Measurements from ENCODE around the gene CNN3.

GRCh38 chr1:94958081-94958480 is 31.2 kb upstream of the CNN3 start:
- TF ChIP-seq POLR2A (IDR thresholded peaks at IDR 0.05; ENCODE audit: low read depth, low read length) (no peak), CTCF (conservative IDR thresholded peaks at IDR 0.05; ENCODE audit: low read depth, low read length) (no peak), CEBPB (IDR thresholded peaks at IDR 0.05; ENCODE audit: low read depth, low read length) (no peak), USF2 (IDR thresholded peaks at IDR 0.05; ENCODE audit: low read depth, low read length) (no peak), RCOR1 (IDR thresholded peaks at IDR 0.05; ENCODE audit: insufficient replicate concordance, low read length) (no peak), ELK1 (IDR thresholded peaks at IDR 0.05; ENCODE audit: borderline replicate concordance, low read depth, low read length) (no peak), RFX5 (IDR thresholded peaks at IDR 0.05; ENCODE audit: low read depth, low read length) (no peak), SMC3 (IDR thresholded peaks at IDR 0.05; ENCODE audit: low read depth, low read length) (no peak), MXI1 (IDR thresholded peaks at IDR 0.05; ENCODE audit: borderline replicate concordance, low read depth, low read length) (no peak), FOS (IDR thresholded peaks at IDR 0.05; ENCODE audit: low read depth, low read length) (no peak), NFE2L2 (IDR thresholded peaks at IDR 0.05; ENCODE audit: low read depth, low read length) (no peak), CHD1 (IDR thresholded peaks at IDR 0.05; ENCODE audit: low read depth, low read length) (no peak)

Measured in IMR-90 (cell line).